Lower lobe of right lung (tissue), 2 donors: Measurements from ENCODE around the gene CSF3R. TPM values are rescaled to one million over a fixed set of nuclear protein-coding genes. Genes with fewer than 3 reads are reported as not detected.

ENCODE experiments used
- ATAC-seq, 2 donors: fragments of 200-7000 bp; cut with Tn5 transposase; one replicate each; pipeline ENCODE4 v1.9.1; 2020 to 2022; ENCODE audit warnings: mild to moderate bottlenecking in 2 of 2, moderate library complexity in 2 of 2
- DNase-seq: peaks from one replicate; pipeline ENCODE4 v3.0.0-alpha.2; 2020
- H3K27ac ChIP-seq: fragments of 200-600 bp; one replicate; pipeline ENCODE4 v1.8.0; 2022
- H3K27me3 ChIP-seq: fragments of 200-600 bp; one replicate; pipeline ENCODE4 v1.8.0; 2022; ENCODE audit warnings: low read depth
- H3K36me3 ChIP-seq: fragments of 200-600 bp; one replicate; pipeline ENCODE4 v1.8.0; 2022; ENCODE audit warnings: mild to moderate bottlenecking
- H3K4me1 ChIP-seq: fragments of 200-600 bp; one replicate; pipeline ENCODE4 v1.8.0; 2022
- H3K4me3 ChIP-seq: fragments of 200-600 bp; one replicate; pipeline ENCODE4 v1.8.0; 2022; ENCODE audit warnings: mild to moderate bottlenecking
- H3K9me3 ChIP-seq: fragments of 200-600 bp; one replicate; pipeline ENCODE4 v1.8.0; 2022
- intact Hi-C: fragments of 100-400 bp; cut with DNase I; formaldehyde crosslinking; loops from one replicate; pipeline ENCODE4 v1.11.0; 2022
- total RNA-seq: library from RNA; stranded (reverse); fragmentation: NEBNext Ultra II Directional; extraction: Animal tissue kit (Norgen Biotek cat#: 25700); gene quantifications from one replicate; pipeline ENCODE4 v1.2.1, GENCODE V29; 2021
- TF ChIP-seq, protein P1 (sequence below): fragments of 200-600 bp; IDR thresholded peaks from one replicate; pipeline ENCODE4 v1.8.0; 2022; ENCODE audit warnings: antibody characterized with exemption, mild to moderate bottlenecking
- donor health status: DM: no; HTN: yes; CAD: no; lungs with severe emphysema.

CSF3R gene
- total RNA-seq, 1 donor from 2014 or later: 214 TPM

DNA sequence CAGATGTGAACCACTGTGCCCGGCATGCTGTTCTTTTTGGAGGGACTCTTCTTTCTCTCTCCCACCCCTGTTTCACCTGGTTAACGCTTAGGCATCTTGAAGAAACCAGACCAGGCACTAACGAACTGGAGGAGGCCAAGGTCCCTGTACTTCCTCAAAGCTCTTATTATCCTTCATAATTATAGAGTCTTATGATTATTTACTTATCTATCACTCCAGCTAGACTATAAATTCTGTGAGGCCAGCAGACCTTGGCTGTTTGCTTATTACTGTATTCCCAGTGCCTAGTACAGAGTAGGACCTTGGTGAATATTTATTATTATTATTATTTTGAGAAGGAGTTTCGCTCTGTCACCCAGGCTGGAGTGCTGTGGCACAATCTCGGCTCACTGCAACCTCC lies 5.8 kb downstream of the CSF3R start:
- no peak overlapping the region for H3K4me3 ChIP-seq
- peaks cover 16% of the 10 kb centered on the region for H3K4me1 ChIP-seq
- H3K27ac ChIP-seq: no peak overlapping the region
- no peaks in the 10 kb centered on the region for H3K36me3 ChIP-seq
- H3K27me3 ChIP-seq: no peaks in the 10 kb centered on the region
- DNase-seq (no peak), ATAC-seq (no peak)
- no peaks in the 10 kb centered on the region for H3K9me3 ChIP-seq
- TF ChIP-seq, protein P1, sequence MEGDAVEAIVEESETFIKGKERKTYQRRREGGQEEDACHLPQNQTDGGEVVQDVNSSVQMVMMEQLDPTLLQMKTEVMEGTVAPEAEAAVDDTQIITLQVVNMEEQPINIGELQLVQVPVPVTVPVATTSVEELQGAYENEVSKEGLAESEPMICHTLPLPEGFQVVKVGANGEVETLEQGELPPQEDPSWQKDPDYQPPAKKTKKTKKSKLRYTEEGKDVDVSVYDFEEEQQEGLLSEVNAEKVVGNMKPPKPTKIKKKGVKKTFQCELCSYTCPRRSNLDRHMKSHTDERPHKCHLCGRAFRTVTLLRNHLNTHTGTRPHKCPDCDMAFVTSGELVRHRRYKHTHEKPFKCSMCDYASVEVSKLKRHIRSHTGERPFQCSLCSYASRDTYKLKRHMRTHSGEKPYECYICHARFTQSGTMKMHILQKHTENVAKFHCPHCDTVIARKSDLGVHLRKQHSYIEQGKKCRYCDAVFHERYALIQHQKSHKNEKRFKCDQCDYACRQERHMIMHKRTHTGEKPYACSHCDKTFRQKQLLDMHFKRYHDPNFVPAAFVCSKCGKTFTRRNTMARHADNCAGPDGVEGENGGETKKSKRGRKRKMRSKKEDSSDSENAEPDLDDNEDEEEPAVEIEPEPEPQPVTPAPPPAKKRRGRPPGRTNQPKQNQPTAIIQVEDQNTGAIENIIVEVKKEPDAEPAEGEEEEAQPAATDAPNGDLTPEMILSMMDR: no peak
- intact Hi-C loops: no loop called here

DNA sequence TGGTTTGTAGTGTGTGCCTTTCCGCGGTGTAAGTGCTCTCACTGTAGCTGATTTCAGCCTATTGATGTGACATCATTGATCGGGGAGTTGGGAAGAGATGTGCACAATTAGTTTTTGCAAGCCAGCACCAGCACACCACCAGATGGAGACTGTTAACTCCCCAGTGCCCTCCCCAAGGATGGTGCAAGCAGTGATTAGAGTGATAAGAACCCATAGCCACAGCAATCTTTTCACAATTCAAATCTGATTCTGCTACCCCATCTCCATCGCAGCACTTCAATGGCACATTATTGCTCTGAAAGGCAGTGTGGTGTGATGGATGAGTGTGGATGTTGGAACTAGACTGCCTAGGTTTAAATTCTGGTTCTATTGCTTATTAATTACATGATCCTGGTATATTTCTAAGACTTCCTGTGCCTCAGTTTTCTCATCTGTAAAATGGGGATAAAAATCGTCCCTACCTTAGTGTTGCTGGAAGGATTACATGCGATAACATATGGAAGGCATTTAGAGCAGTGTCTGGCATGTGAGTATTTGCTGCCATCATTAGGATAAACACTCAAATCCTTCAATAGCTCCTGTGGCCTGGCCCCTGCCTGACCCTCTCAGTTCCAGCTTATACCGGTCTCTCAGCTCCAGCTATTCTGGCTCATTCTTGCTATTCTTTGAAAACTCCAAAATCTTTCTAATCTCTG lies 6.7 kb downstream of the CSF3R start:
- ATAC-seq (no peak), DNase-seq (no peak)
- Histone ChIP-seq H3K4me3 (no peak overlapping the region), H3K27me3 (no peaks in the 10 kb centered on the region), H3K9me3 (no peaks in the 10 kb centered on the region), H3K27ac (no peak overlapping the region), H3K36me3 (no peaks in the 10 kb centered on the region), H3K4me1 (peaks cover 9% of the 10 kb centered on the region)
- TF ChIP-seq, protein P1: no peak
- intact Hi-C loops: no loop called here

DNA sequence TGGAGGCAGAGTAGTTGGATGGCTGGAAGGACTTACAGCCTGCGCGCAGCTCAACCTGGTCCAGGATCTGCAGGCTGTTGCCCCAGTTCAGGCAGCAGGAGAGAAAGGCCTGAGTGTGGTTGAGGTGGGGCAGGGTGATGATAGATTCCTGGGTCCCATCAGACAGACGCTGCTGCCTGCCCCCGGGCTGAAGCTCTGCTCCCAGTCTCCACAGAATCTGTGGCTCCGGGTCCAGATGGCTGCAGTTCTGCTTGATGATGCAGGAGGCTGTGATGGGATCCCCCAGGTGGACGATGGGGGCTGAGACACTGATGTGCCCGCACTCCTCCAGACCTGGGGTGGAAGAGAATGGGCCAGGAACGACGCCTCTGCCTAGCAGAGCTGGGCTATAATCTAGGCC lies 7.4 kb downstream of the CSF3R start:
- intact Hi-C loops: no loop called here
- TF ChIP-seq, protein P1: no peak
- no peak for ATAC-seq

DNA sequence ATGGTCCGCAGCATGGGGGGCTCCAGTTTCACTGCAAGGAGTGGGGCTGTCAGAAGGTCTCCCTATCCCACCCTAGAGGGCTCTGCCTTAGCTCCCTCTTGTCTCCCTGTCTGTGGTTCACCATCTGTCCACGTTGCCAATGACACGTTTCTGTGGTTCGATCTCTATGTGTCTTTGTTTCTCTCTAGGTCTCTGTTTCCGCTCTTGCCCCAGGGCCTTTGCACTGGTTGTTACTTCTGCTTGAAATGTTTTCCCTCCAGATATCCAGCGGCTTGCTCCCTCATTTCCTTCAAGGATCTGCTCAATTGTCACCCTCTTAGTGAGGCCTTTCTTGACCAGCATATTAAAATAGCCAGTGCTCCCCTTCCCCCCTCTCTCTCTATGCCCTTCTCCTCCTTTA lies 10.1 kb downstream of the CSF3R start:
- no peaks in the 10 kb centered on the region for H3K36me3 ChIP-seq
- no peaks in the 10 kb centered on the region for H3K9me3 ChIP-seq
- intact Hi-C loops: no loop called here
- TF ChIP-seq, protein P1: no peak
- no peaks in the 10 kb centered on the region for H3K27me3 ChIP-seq
- peaks cover 9% of the 10 kb centered on the region for H3K4me1 ChIP-seq
- H3K4me3 ChIP-seq: no peak overlapping the region
- H3K27ac ChIP-seq: no peak overlapping the region
- ATAC-seq (no peak), DNase-seq (no peak)

More for the DNA sequence above, 7.4 kb downstream of the CSF3R start:
- H3K36me3 ChIP-seq: no peaks in the 10 kb centered on the region
- no peaks in the 10 kb centered on the region for H3K9me3 ChIP-seq
- no peak for DNase-seq
- H3K27ac ChIP-seq: no peak overlapping the region
- no peaks in the 10 kb centered on the region for H3K27me3 ChIP-seq
- no peak overlapping the region for H3K4me3 ChIP-seq
- H3K4me1 ChIP-seq: peaks cover 9% of the 10 kb centered on the region

DNA sequence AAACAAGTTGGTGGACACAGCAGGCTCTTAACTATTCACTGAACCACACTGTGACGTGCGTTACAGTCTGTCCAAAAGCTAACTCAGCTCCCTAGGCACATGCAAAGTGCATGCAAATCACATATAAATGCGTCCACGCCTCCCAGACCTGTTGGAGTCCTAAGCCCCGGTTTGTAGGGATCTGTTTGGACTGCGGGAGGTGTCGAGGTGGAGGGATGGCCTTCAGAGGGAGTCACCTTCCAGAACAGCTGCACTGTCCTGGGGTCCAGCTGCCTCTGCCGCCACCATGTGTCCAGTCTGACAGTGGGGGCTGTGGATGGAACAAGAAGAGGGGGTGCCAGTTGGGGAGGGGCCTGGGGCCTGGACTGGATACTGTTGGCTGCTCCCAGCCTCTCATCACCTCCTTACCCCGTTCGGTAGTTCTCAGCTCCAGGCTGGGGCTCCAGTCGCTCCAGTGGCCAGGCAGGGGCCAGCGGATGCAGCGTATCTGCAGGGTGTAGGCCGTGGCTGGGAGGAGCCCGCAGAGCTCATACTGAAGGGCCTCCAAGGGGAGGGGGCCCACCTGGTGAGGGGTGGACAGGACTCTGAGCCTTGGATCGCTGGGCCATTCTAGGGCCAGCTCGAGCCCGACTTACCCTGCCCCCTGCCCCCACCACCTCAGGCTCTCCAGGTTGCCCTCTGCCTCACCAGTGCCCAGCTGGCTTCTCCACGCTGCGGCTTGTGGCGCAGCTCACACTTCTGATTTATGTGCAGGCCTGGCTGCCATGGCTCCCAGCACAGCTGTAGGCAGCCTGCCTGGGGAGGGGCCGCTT lies 10.7 kb downstream of the CSF3R start:
- TF ChIP-seq, protein P1: no peak
- no peak overlapping the region for H3K27ac ChIP-seq
- H3K36me3 ChIP-seq: no peaks in the 10 kb centered on the region
- DNase-seq (no peak), ATAC-seq (no peak)
- intact Hi-C loops: no loop called here
- H3K4me1 ChIP-seq: peaks cover 7% of the 10 kb centered on the region
- no peaks in the 10 kb centered on the region for H3K27me3 ChIP-seq
- no peaks in the 10 kb centered on the region for H3K9me3 ChIP-seq
- H3K4me3 ChIP-seq: no peak overlapping the region
